ENCODE results near the gene POC1B. TPM values are rescaled to one million over a fixed set of nuclear protein-coding genes. Genes with fewer than 3 reads are reported as not detected.

The POC1B gene
- total RNA-seq, 1 donor from 2014 or later, result 5.7 TPM

GRCh38 chr12:89468648-89469326, 57.1 kb downstream of the POC1B start:
- Mint-ChIP-seq H3K4me3 (ENCODE audit: unreplicated experiment) (no peak overlapping the region), H3K27ac (ENCODE audit: unreplicated experiment) (no peak overlapping the region), H3K9me3 (ENCODE audit: unreplicated experiment) (no peaks in the 10 kb centered on the region), H3K36me3 (ENCODE audit: unreplicated experiment) (no peaks in the 10 kb centered on the region), H3K4me1 (ENCODE audit: low read depth, unreplicated experiment) (no peaks in the 10 kb centered on the region), H3K27me3 (ENCODE audit: unreplicated experiment) (no peaks in the 10 kb centered on the region)
- no peak for TF ChIP-seq CTCF (IDR thresholded peaks at IDR 0.05; ENCODE audit: partially characterized antibody, unreplicated experiment)
- DNase-seq, result no peak

- H3K36me3 Mint-ChIP-seq (ENCODE audit: unreplicated experiment), result no peaks in the 10 kb centered on the region
- no peaks in the 10 kb centered on the region for H3K4me1 Mint-ChIP-seq (ENCODE audit: low read depth, unreplicated experiment)
- no peak for DNase-seq
Observed at GRCh38 chr12:89468017-89468416, 57.8 kb downstream of the POC1B start.

GRCh38 chr12:89464974-89465592, 60.8 kb downstream of the POC1B start:
- Mint-ChIP-seq H3K27ac (ENCODE audit: unreplicated experiment) (no peak overlapping the region), H3K9me3 (ENCODE audit: unreplicated experiment) (peaks cover 2% of the 10 kb centered on the region), H3K27me3 (ENCODE audit: unreplicated experiment) (no peaks in the 10 kb centered on the region), H3K4me1 (ENCODE audit: low read depth, unreplicated experiment) (peaks cover 5% of the 10 kb centered on the region), H3K4me3 (ENCODE audit: unreplicated experiment) (no peak overlapping the region), H3K36me3 (ENCODE audit: unreplicated experiment) (no peaks in the 10 kb centered on the region)
- no peak for DNase-seq
- no peak for TF ChIP-seq CTCF (IDR thresholded peaks at IDR 0.05; ENCODE audit: partially characterized antibody, unreplicated experiment)

More at GRCh38 chr12:89468017-89468416, 57.8 kb downstream of the POC1B start:
- no peak overlapping the region for H3K4me3 Mint-ChIP-seq (ENCODE audit: unreplicated experiment)
- no peak overlapping the region for H3K27ac Mint-ChIP-seq (ENCODE audit: unreplicated experiment)
- H3K9me3 Mint-ChIP-seq (ENCODE audit: unreplicated experiment), result no peaks in the 10 kb centered on the region
- no peak for TF ChIP-seq CTCF (IDR thresholded peaks at IDR 0.05; ENCODE audit: partially characterized antibody, unreplicated experiment)
- no peaks in the 10 kb centered on the region for H3K27me3 Mint-ChIP-seq (ENCODE audit: unreplicated experiment)

- TF ChIP-seq CTCF (IDR thresholded peaks at IDR 0.05; ENCODE audit: partially characterized antibody, unreplicated experiment), result peak; percentile 51
- no peaks in the 10 kb centered on the region for H3K27me3 Mint-ChIP-seq (ENCODE audit: unreplicated experiment)
- peaks cover 5% of the 10 kb centered on the region for H3K4me1 Mint-ChIP-seq (ENCODE audit: low read depth, unreplicated experiment)
- H3K36me3 Mint-ChIP-seq (ENCODE audit: unreplicated experiment), result no peaks in the 10 kb centered on the region
- H3K4me3 Mint-ChIP-seq (ENCODE audit: unreplicated experiment), result no peak overlapping the region
- H3K27ac Mint-ChIP-seq (ENCODE audit: unreplicated experiment), result no peak overlapping the region
- peaks cover 2% of the 10 kb centered on the region for H3K9me3 Mint-ChIP-seq (ENCODE audit: unreplicated experiment)
- DNase-seq, result no peak
Observed at GRCh38 chr12:89461649-89462612, 63.9 kb downstream of the POC1B start.

Measured in glutamatergic neuron (in vitro differentiated cells).